Pancreas (tissue), 10 donors: Measurements from ENCODE around the gene EGFL7. TPM values are rescaled to one million over a fixed set of nuclear protein-coding genes. Genes with fewer than 3 reads are reported as not detected.

Experiments used
- ATAC-seq, 4 donors: fragments of 200-7000 bp; cut with Tn5 transposase; one replicate each; pipeline versions ENCODE4 v1.8.0 to v1.9.1; 2020; ENCODE audit warnings: mild to moderate bottlenecking in 4 of 4, moderate library complexity in 4 of 4
- DNase-seq, 6 donors: peaks; one replicate each; pipeline ENCODE4 v3.0.0-alpha.2; 2020
- FAIRE-seq: peaks from 2 replicates; lab custom pipeline; 2012; peaks lifted over from hg19 to GRCh38; lab: Jason Lieb, UNC
- H3K27ac ChIP-seq, 4 donors: fragments of 200-600 bp; sonication (generic); 1 replicate in 3 of 4; 2 replicates in 1 of 4; pipeline versions ENCODE4 v1.5.0 to v1.8.0; 2020
- H3K27me3 ChIP-seq, 4 donors: fragments of 200-600 bp; one replicate each; pipeline ENCODE4 v1.8.0; 2021
- H3K36me3 ChIP-seq, 3 donors: fragments of 200-600 bp; sonication (generic) in 1 of 3; one replicate each; pipeline versions ENCODE4 v1.5.0 to v1.8.0; 2020 to 2021
- H3K4me1 ChIP-seq, 3 donors: fragments of 200-600 bp; one replicate each; pipeline ENCODE4 v1.8.0; 2021
- H3K4me3 ChIP-seq, 4 donors: fragments of 200-600 bp; sonication (generic) in 2 of 4; one replicate each; pipeline versions ENCODE4 v1.5.0 to v1.8.0; 2020 to 2021
- H3K9me3 ChIP-seq, 4 donors: fragments of 200-600 bp; one replicate each; pipeline ENCODE4 v1.8.0; 2021
- CTCF ChIP-seq, 4 donors: fragments of 200-600 bp; sonication (generic) in 3 of 4; IDR thresholded peaks; one replicate each; pipeline versions ENCODE4 v1.5.0 to v1.8.0; 2021; ENCODE audit warnings: antibody characterized with exemption in 4 of 4
- WGBS, 2 donors: extraction: QIAGEN DNeasy Blood & Tissue Kit; methylation state at CpG; one replicate each; pipeline ENCODE4 v1.1.7; 2013; 5-methylcytosine and 5-hydroxymethylcytosine counted together
- intact Hi-C, 3 donors: fragments of 100-400 bp; cut with DNase I; formaldehyde crosslinking; loops; one replicate each; pipeline versions ENCODE4 v1.11.1 to v1.14.2; 2022
- polyA plus RNA-seq, 2 donors: library from polyadenylated mRNA; stranded (reverse); fragments of 200-250 nt; gene quantifications; one replicate each; pipeline ENCODE4 v1.2.3, GENCODE V29; 2013
- total RNA-seq, 6 donors: library from RNA; stranded (reverse); fragmentation: NEBNext Ultra II Directional in 4 of 6; extraction: Animal tissue kit (Norgen Biotek cat#: 25700) in 4 of 6; gene quantifications; one replicate each; pipeline versions ENCODE4 v1.2.1 to v1.2.4, GENCODE V29; 2021 to 2023
- donor health status: healthy with polysubstance abuse.
- donor health status: DM: no; HTN: no; CAD: no; lungs with moderate emphysema.
- donor health status: DM: no; HTN: no; CAD: no.
- donor health status: control.
- donor health status: control.
- donor health status: Bipolar disorder and iron deficiency.
- donor health status: DM: yes; HTN: yes; CAD: no.
- donor health status: DM: no; HTN: no; CAD: no.
- donor health status: DM: no; HTN: no; CAD: no.
- donor health status: DM: yes; HTN: yes; CAD: no.

EGFL7 gene
- total and polyA plus RNA-seq, 8 donors: 8.6 to 134 (median 16.7) TPM

- peaks cover 0 to 12% (median 0%) of the 10 kb centered on the region in 3 donors for H3K36me3 ChIP-seq
- intact Hi-C loops: no loop called here
- no peak overlapping the region for H3K27ac ChIP-seq
- H3K4me1 ChIP-seq: peaks cover 9 to 20% (median 9%) of the 10 kb centered on the region in 3 donors
- FAIRE-seq (no peak), ATAC-seq (peak; percentile 28 to 48 (median 31)), DNase-seq (peak in 3 of 6 donors; percentile 60 to 85 (median 76))
- peak; percentile 83 to 85 (median 84) for TF ChIP-seq CTCF (IDR thresholded peaks at IDR 0.05)
- WGBS, 2 donors: 42 to 45% methylated on average over 27 of the region's 27 CpGs
- no peaks in the 10 kb centered on the region for H3K9me3 ChIP-seq
- H3K27me3 ChIP-seq: no peaks in the 10 kb centered on the region
- no peak overlapping the region for H3K4me3 ChIP-seq
Measured at GRCh38 chr9:136671646-136672430, 9.1 kb downstream of the EGFL7 start.

- peaks cover 0 to 16% (median 0%) of the 10 kb centered on the region in 3 donors for H3K36me3 ChIP-seq
- intact Hi-C loops: no loop called here
- H3K27me3 ChIP-seq: no peaks in the 10 kb centered on the region
- WGBS, 2 donors: 54 to 60% methylated on average over 14 of the region's 14 CpGs
- no peak for TF ChIP-seq CTCF (IDR thresholded peaks at IDR 0.05)
- H3K4me1 ChIP-seq: peaks cover 9 to 20% (median 9%) of the 10 kb centered on the region in 3 donors
- no peak for DNase-seq
- FAIRE-seq: no peak
- no peak overlapping the region for H3K27ac ChIP-seq
- ATAC-seq: no peak
- no peak overlapping the region for H3K4me3 ChIP-seq
- H3K9me3 ChIP-seq: no peaks in the 10 kb centered on the region
Measured at GRCh38 chr9:136672431-136673087, 9.8 kb downstream of the EGFL7 start.

GRCh38 chr9:136673088-136673974 lies 10.6 kb downstream of the EGFL7 start:
- Histone ChIP-seq H3K27me3 (no peaks in the 10 kb centered on the region), H3K36me3 (peaks cover 0 to 16% (median 0%) of the 10 kb centered on the region in 3 donors), H3K4me1 (peaks cover 9 to 20% (median 9%) of the 10 kb centered on the region in 3 donors), H3K27ac (no peak overlapping the region), H3K9me3 (no peaks in the 10 kb centered on the region), H3K4me3 (no peak overlapping the region)
- ATAC-seq (no peak), FAIRE-seq (no peak), DNase-seq (no peak)
- WGBS, 2 donors: 86 to 89% methylated on average over 35 of the region's 35 CpGs
- intact Hi-C loops: no loop called here
- TF ChIP-seq CTCF (IDR thresholded peaks at IDR 0.05): no peak

GRCh38 chr9:136673975-136674785 lies 11.5 kb downstream of the EGFL7 start:
- H3K36me3 ChIP-seq: peaks cover 0 to 16% (median 0%) of the 10 kb centered on the region in 3 donors
- H3K27me3 ChIP-seq: no peaks in the 10 kb centered on the region
- 80 to 87% methylated on average over 26 of the region's 26 CpGs for WGBS, 2 donors
- FAIRE-seq (no peak), DNase-seq (peak in 1 of 6 donors; percentile 32), ATAC-seq (no peak)
- H3K4me3 ChIP-seq: no peak overlapping the region
- peaks cover 9 to 20% (median 9%) of the 10 kb centered on the region in 3 donors for H3K4me1 ChIP-seq
- H3K27ac ChIP-seq: peak overlapping the region in 3 of 4 donors; percentile 12 to 77 (median 44)
- TF ChIP-seq CTCF (IDR thresholded peaks at IDR 0.05): no peak
- no peaks in the 10 kb centered on the region for H3K9me3 ChIP-seq
- intact Hi-C loops: no loop called here
